ENCODE measurements around the gene KLHL41.
A peak's percentile ranks its signal among the peaks of the same experiment; 100 is the strongest.

The KLHL41 gene

GRCh38 chr2:169509298-169509885, at the start of gene KLHL41:
TSS of gene KLHL41 (plus strand) at chr2:169509702. CDS start at chr2:169509779, 77 bp downstream.
- DNase-seq, result no peak

- DNase-seq, result no peak
Measured at GRCh38 chr2:169461143-169461542, 48.4 kb upstream of the KLHL41 start.

- DNase-seq, result no peak
Measured at GRCh38 chr2:169462896-169463695, 46.4 kb upstream of the KLHL41 start.

- DNase-seq, result no peak
Measured at GRCh38 chr2:169464466-169464865, 45.0 kb upstream of the KLHL41 start.

GRCh38 chr2:169464882-169465281, 44.6 kb upstream of the KLHL41 start:
- no peak for DNase-seq

GRCh38 chr2:169468841-169469240, 40.7 kb upstream of the KLHL41 start:
- DNase-seq, result no peak

GRCh38 chr2:169469952-169470572, 39.4 kb upstream of the KLHL41 start:
- no peak for DNase-seq

GRCh38 chr2:169472249-169472648, 37.3 kb upstream of the KLHL41 start:
- DNase-seq, result no peak

GRCh38 chr2:169476459-169476858, 33.0 kb upstream of the KLHL41 start:
- DNase-seq, result no peak

GRCh38 chr2:169478339-169478738, 31.2 kb upstream of the KLHL41 start:
- DNase-seq, result no peak

- no peak for DNase-seq
Measured at GRCh38 chr2:169478745-169479256, 30.7 kb upstream of the KLHL41 start.

- DNase-seq, result peak; percentile 58
Measured at GRCh38 chr2:169479257-169480078, 30.0 kb upstream of the KLHL41 start, which contains the start of gene BBS5. TSS of gene BBS5 (plus strand) at chr2:169479494. CDS start at chr2:169479554, 60 bp downstream.

- DNase-seq, result no peak
Measured at GRCh38 chr2:169480079-169480465, 29.4 kb upstream of the KLHL41 start.

- no peak for DNase-seq
Measured at GRCh38 chr2:169485650-169486138, 23.8 kb upstream of the KLHL41 start.

- no peak for DNase-seq
Measured at GRCh38 chr2:169486487-169486886, 23.0 kb upstream of the KLHL41 start.

GRCh38 chr2:169490834-169491233, 18.7 kb upstream of the KLHL41 start:
- no peak for DNase-seq

- DNase-seq, result no peak
Measured at GRCh38 chr2:169491378-169491777, 18.1 kb upstream of the KLHL41 start.

- DNase-seq, result no peak
Measured at GRCh38 chr2:169493360-169493759, 16.1 kb upstream of the KLHL41 start.

GRCh38 chr2:169495310-169495928, 14.1 kb upstream of the KLHL41 start:
- no peak for DNase-seq

- no peak for DNase-seq
Measured at GRCh38 chr2:169504651-169505050, 4.9 kb upstream of the KLHL41 start.

GRCh38 chr2:169507698-169508097, 1.8 kb upstream of the KLHL41 start:
- DNase-seq, result no peak

- no peak for DNase-seq
Measured at GRCh38 chr2:169509955-169510354, 453 bp downstream of the KLHL41 start.

Measured in CD4-positive, alpha-beta T cell treated with Interferon gamma for 1 hour (primary cell).